ENCODE measurements around the gene ESPNL.

Gene ESPNL

GRCh38 chr2:238171575-238172187, 71.5 kb downstream of the ESPNL start:
- DNase-seq (ENCODE audit: low read depth in 2 of 2) = no peak

GRCh38 chr2:238172439-238172838, 72.3 kb downstream of the ESPNL start:
- no peak for DNase-seq (ENCODE audit: low read depth in 2 of 2)

- DNase-seq (ENCODE audit: low read depth in 2 of 2) = no peak
Measured at GRCh38 chr2:238173692-238174091, 73.6 kb downstream of the ESPNL start.

GRCh38 chr2:238174291-238174690, 74.2 kb downstream of the ESPNL start:
- no peak for DNase-seq (ENCODE audit: low read depth in 2 of 2)

GRCh38 chr2:238174701-238175100, 74.6 kb downstream of the ESPNL start:
- DNase-seq (ENCODE audit: low read depth in 2 of 2) = no peak

- no peak for DNase-seq (ENCODE audit: low read depth in 2 of 2)
Measured at GRCh38 chr2:238176613-238177012, 76.5 kb downstream of the ESPNL start.

GRCh38 chr2:238180554-238180953, 80.4 kb downstream of the ESPNL start:
- no peak for DNase-seq (ENCODE audit: low read depth in 2 of 2)

- DNase-seq (ENCODE audit: low read depth in 2 of 2) = no peak
Measured at GRCh38 chr2:238182362-238182761, 82.2 kb downstream of the ESPNL start.

Data from stimulated activated CD8-positive, alpha-beta memory T cell treated with anti-CD3 and anti-CD28 coated beads, Interleukin-2, amount 100 ng/mL, for 48 hours (primary cell).